GM18873 (cell line): ENCODE results near the gene RBM39.
"Not testable (repeated sequence)": the region's sequence is repeated elsewhere in the genome, so short reads cannot be mapped to it uniquely, and the experiment has no call there.

Source experiments
- ATAC-seq: cut with Tn5 transposase; IDR thresholded peaks from one replicate; pipeline ENCODE4 v1.9.1; 2021; ENCODE audit warnings: mild to moderate bottlenecking, moderate library complexity, moderate number of reproducible peaks; ENCODE audit not compliant: unreplicated experiment, low FRiP score

Gene RBM39

DNA sequence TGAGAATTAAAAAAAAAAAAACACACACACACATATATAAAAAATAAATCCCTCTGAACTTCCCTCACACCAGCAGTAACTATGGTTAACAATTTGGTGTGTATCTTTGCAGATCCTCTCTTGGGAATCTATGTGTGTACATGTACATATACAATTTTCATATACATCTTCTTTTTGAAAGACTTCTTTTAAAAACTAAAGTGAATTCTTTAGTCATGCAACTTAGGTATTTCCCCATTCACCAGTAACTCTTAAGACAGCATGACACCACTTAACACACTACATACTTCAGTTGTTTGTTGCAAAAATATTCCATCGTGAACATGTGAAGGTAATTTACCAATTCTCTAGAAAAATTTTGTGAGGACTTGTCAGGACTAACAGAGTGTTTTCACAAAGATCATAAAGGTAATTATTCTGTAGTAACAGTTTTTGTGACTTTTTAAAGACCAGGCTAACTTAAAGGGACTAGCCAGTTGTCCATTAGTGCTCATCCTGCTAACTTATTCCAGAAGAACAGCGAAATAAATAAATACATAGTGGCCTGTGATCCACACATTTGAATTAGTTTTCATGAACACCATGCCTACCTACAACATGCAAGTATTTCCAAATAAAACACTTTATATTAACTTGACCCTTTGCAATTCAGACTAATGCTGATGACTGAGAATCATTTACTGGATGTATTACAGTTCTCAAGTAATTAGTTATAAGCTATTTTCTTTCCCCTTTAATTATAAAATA, 12.1 kb downstream of the RBM39 start:
- no peak for ATAC-seq

DNA sequence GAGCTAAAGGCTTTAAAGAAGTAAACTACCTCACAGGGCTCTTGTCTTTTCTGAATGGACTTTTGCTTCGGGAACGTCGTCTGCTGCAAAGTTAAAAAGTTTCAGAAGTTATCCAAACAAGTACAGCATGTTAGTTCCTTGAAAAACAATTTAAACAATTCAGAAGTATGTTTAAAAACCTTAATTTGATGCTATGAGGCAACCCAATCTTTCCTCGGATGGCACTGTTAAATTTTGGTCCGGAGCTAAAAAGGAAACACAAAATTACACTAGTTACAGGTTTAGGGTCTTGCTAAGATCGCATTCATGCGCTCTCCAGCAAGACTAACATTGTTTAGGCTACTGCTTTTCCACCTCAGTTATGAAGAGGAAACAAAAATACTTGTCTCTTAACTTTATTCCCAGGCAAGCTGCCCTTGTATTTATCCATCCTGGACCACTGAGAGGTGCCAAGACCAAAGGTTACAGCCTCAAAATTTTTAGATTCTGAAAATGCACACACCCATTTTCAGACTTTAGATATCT, 12.7 kb downstream of the RBM39 start:
- ATAC-seq, result no peak

DNA sequence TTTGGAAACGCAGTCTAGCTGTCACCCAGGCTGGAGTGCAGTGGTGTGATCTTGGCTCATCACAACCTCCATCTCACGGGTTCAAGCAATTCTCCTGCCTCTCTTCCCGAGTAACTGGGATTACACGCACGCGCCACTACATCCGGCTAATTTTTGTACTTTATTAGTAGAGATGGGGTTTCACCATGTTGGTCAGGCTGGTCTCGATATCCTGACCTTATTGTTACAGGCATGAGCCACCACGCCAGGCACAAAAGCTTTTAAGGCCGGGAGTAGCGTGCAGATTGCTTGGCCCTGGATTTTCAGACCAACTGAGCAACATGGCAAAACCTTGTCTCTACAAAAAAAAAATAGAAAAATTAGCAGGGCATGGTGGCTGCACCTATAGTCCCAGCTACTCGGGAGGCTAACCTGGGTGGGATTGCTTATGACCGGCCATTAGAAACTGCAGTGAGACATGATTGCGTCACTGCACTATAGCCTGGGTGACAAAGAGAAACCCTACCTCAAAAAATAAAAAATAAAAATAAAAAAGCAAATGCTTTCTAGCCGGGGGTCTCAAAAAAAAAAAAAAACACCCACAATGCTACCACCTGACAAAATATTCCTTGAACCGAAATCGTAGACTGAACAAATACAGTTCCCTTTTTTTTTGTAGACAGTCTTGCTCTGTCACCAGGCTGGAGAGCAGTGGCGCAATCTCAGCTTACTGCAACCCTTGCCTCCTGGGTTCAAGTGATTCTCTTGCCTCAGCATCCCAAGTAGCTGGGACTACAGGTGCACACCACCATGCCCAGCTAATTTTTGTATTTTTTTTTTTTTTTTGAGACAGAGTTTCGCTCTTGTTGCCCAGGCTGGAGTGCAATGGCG, 15.0 kb downstream of the RBM39 start:
- ATAC-seq, result no peak

DNA sequence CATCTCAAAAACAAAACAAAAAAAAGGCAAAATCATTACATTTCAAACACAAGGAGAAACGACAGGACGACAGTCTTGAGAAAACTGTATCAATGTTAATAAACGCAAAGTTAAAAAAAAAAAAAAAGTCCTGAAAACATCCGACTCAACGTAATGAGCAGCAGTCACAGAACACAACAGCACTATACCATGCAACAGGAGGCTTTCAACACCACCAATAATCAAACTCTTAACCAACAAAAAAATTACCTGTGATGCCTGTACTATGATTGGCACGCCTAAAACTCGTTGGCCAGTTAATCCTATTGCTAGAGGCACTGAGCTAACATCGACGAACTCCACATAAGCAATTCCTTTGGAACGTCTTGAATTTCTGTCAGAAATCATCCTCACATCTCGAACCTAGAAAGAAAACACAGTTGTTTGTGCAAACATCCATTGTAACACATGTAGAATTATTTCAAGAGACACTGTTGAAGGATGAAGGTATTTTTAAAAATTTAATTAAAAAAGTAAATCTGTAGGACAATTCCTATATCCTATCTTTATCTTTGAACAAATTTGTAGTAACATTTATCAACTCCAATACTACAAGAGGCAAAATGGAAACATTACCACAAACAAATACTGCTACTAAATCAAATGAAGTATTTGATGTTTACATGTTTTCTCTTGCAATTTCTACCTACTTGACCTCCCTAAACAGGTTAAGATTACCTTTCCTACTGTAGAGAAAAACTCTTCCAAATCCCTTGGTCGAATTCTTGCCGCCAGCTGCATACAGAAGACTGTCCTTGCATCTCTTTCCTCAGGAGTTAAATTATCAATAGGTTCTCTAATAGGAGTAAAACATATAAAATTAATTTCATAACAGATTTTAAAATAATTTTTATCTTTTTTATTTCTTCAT, 17.5 kb downstream of the RBM39 start:
- no peak for ATAC-seq

DNA sequence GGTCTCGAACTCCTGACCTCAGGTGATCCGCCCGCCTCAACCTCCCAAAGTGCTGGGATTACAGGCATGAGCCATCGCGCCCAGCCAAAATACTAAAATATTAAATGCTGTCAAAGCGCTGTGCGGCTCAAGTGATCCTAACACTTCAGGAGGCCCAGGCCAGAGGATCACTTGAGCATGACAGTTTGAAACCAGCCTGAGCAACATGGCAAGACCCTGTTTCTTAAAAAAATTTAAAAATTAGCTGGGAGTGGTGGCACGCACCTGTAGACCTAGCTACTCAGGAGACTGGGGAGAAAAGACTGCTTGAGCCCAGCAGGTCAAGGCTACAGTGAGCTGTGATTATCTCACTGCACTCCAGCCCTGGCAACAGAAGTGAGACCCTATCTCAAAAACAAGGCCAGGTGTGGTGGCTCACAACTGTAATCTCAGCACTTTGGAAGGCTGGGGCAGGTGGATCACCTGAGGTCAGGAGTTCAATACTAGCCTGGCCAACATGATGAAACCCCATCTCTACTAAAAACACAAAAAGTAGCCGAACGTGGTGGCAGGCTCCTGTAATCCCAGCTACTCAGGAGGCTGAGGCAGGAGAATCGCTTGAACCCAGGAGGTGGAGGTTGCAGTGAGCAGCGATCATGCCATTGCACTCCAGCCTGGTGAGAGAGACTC, 18.3 kb downstream of the RBM39 start:
- not testable (repeated sequence) for ATAC-seq

DNA sequence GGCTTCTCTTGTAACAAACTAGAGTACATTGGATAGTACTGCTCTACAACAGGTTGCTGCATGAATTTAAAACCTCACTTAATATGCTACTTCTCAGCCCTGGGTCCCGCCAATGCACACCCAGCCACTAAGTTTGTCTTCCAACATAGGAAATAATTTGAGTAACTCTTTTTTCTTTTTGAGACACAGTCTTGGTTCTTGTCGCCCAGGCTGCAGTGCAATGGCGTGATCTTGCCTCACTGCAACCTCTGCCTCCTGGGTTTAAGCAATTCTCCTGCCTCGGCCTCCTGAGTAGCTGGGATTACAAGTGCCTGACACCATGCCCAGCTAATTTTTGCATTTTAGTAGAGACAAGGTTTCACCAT, 18.8 kb downstream of the RBM39 start:
- not testable (repeated sequence) for ATAC-seq

DNA sequence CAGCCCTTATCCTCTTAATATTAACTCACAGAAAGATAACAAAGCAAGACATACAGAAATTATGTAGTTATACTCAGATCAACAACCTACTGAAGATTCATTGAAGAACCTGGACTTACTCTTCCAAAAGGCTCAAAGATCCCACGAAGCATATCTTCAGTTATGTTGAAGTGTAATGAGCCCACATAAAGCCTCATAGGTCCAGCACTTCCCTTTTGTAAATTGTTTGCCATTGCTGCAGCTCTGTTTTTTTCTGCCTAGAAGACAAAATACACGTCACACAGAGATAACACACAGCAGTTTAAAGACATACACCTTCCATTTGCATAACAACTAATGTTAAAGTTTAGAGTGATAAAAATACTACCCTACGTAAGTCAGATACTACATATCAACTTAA, 20.4 kb downstream of the RBM39 start:
- no peak for ATAC-seq

DNA sequence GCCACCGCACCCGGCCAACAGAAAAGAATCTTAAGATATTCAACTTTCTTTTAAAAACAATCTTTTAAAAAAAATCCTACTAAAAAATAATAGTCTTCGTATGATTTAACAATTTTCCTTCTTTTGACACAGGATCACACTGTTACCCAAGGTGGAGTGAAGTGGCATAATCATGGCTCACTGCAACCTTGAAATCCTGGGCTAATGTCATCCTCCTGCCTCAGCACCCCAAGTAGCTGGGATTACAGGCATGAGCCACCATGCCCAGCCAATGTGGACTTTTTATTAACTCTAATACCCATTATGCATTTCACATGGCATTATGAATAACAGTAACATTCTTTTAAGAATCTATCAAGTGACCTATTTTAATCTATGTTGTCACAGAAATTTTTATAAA, 20.8 kb downstream of the RBM39 start:
- no peak for ATAC-seq

DNA sequence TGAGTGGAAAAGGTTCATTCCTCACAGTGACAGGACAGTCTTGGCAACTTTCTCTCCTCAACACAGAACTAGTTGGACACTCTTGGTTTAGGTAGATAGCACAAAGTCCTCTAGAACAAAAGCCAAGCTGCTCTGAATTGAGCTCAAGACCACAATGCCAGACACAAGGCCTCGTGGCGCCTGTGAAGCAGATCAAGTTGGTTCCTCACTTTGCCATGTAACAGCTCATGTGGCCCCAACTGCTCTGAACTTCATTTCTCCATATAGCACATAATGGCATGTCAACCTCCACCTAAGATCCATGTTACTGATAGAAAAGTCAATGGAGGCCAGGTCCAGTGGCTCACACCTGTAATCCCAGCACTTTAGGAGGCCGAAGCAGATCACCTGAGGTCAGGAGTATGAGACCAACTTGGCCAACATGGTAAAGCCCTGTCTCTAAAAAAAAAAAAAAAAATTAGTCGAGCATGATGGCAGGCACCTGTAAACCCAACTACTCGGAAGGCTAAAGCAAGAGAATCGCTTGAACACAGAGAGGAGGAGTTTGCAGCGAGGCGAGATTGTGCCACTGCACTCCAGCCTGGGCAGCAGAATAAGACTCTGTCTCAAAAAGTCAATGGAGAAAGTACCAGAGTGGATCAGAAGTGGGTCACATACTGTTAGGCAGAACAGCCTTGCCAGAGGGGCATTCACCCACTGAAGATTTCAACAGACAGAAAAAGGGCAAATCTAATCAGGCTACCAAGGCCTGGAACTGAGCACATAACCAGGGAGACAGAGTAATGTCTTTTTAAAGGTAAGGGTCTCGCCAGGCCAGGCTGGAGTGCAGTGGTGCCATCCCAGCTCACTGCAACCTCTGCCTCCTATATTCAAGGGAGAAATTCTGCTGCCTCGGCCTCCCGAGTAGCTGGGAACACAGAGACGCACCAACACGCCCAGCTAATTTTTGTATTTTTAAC, 21.6 kb downstream of the RBM39 start:
- ATAC-seq, result no peak

DNA sequence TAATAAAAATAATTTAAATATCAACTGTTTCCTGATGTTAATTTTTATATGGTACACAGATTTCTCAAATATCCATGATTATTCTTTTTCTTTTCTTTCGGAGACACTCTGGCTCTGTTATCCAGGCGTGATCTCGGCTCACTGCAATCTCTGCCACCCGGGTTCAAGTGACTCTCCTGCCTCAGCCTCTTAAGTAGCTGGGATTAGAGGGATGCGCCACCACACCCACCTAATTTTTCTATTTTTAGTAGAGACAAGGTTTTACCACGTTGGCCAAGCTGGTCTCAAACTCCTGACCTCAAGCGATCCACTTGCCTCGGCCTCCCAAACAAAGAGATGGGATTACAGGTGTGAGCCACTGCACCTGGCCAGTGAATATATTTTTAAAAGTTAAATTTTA, 22.3 kb downstream of the RBM39 start:
- ATAC-seq, result no peak

DNA sequence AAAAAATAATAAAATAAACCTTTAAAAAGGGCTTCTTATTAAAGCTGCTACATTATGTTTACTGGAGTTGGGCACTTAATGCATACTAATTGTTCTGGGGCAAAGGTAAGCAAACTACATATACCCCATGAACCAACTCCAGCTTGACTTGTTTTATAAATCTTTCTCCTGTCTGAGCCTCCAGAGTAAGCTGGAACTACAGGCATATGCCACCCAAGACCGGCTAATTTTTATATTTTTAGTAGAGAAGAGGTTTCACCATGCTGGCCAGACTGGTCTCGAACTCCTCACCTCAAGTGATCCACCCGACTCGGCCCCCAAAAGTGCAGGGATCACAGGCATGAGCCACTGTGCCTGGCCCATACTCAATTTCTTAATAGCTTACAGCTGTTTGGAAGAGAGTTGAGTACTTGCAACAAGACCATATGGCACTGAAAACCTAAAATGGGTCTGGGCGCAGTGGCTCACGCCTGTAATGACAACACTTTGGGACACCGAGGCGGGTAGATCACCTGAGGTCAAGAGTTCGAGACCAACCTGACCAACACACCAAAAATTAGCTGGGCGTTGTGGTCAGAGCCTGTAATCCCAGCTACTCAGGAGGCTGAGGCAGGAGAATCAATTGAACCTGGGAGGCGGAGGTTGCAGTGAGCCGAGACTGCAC, 23.0 kb downstream of the RBM39 start:
- ATAC-seq, result no peak

DNA sequence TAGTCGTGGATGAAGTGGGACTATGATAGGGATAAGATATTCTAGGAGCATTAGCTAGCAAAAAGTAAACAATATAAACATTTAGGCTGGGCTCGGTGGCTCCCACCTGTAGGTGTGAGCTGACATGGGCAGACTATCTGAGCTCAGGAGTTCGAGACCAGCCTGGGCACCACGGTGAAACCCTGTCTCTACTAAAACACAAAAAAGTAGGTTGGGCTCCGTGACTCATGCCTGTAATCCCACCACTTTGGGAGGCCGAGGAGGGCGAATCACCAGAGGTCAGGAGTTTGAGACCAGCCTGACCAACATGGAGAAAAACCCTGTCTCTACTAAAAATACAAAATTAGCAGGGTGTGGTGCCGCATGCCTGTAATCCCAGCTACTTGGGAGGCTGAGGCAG, 23.7 kb downstream of the RBM39 start:
- not testable (repeated sequence) for ATAC-seq

DNA sequence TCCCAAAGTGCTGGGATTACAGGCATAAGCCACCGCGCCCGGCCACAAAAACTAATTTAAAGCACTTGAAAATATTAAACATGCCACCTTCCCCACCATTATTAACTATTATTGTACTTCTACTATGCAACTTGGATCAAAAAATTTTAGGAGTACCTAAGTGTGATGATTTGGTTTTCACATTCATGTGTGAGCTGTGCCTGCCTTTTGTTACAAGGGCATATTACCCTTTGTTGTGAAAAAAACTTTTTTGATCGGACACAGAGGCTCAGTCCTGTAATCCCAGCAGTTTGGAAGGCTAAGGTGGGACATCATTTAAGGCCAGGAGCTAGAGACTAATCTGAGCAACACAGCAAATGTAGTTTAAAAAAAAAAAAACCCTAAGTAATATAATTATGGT, 25.7 kb downstream of the RBM39 start:
- no peak for ATAC-seq

DNA sequence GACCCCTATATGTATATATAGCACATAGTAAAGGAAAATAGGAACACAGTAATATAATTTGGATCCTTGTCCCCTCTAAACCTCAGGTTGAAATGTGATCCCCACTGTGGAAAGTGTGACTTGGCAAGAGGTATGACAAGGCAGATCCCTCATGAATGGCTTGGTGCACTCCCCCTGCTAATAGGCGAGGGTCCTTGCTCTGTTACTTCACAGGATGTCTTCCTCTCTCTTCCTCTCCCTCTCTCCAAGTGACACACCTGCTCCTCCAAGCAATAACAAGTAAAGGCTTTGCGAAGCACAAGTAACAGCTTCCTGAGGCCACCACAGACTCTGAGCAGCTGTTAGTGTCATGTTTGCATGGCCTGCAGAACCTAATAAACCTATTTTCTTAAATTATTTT, 26.4 kb downstream of the RBM39 start:
- no peak for ATAC-seq

DNA sequence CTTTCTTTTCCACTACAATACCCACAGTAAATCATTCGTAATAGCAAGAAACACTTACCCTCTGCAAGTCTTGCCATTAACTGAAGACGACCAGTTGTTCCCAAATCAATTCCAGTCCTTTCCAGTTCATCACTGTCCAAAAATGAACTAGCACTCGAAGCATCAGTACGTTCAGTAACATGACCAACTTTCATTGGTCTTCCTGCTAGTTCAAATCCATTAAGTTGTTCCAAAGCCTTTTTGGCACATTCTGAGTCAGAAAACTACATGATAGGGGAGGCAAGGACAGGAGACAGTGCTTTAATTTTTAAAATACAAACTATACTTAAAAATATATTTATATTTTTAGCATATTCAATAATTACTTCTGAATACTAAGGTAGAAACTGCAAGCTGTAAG, 27.9 kb downstream of the RBM39 start:
- ATAC-seq, result no peak

DNA sequence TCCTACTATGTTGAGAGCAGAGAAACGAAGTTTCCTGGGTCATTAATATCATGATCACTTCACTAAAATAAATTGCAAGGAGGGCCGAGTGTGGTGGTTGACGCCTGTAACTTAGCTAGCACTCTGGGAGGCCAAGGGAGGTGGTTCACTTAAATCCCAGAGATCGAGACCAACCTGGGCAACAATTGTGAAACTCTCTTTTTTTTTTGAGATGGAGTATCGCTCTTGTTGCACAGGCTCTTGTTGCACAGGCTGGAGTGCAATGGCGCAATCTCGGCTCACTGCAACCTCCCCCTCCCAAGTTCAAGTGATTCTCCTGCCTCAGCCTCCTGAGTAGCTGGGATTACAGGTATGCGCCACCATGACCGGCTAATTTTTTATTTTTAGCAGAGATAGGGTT, 28.9 kb downstream of the RBM39 start:
- not testable (repeated sequence) for ATAC-seq

DNA sequence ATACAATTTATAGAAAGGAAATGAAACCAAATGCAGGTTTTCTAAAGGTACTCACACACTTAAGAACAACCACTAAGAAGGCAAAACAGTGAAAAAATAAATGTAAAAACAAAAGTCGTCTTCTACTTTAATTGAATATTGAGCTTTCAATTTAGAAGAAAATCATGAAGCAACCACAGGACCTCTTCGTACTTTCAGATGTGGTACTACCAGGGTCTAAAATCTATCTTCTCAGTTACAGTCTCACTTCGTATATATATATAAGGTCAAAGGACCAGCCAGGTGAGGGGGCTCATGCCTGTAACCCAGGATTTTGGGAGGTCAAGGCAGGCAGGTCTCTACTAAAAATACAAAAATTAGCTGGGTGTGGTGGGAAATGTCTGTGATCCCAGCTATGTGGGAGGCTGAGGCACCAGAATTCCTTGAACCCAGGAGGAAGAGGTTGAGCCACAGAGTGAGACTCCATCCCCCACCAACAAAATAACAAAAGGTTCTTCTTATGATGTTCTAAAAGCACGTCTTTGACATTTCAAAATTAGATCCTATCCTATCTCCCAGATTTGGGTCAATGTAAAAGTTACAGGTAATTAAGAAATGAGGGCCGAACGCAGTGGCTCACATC, 30.4 kb downstream of the RBM39 start:
- no peak for ATAC-seq
